SK-N-SH (cell line): ENCODE results near the gene TSEN15. TPM values are rescaled to one million over a fixed set of nuclear protein-coding genes. Genes with fewer than 3 reads are reported as not detected.

Source experiments
- CTCF ChIA-PET: fragments of 300-600, 350-600 bp; formaldehyde crosslinking; extraction: SDS; loops from one replicate; lab custom pipeline; 2021; lab: Yijun Ruan, JAX
- POLR2A ChIA-PET: fragments of 350-600 bp; sonication (Branson Sonifier 250); formaldehyde crosslinking; extraction: SDS; loops from one replicate; lab custom pipeline; 2020; ENCODE audit warnings: antibody characterized with exemption, inconsistent platforms; lab: Yijun Ruan, JAX
- DNase-seq: peaks from one replicate; pipeline ENCODE4 v3.0.0; 2012
- H2AFZ ChIP-seq: fragments of 200-600 bp; sonication (generic); 2 replicates; pipeline ENCODE4 v1.8.1; 2016; ENCODE audit warnings: antibody characterized with exemption, mild to moderate bottlenecking, low read depth
- H3F3A ChIP-seq: fragments of 200-600 bp; sonication (generic); replicated peaks from 2 replicates; pipeline ENCODE3; 2016; ENCODE audit warnings: antibody characterized with exemption, mild to moderate bottlenecking; ENCODE audit not compliant: insufficient read depth
- H3K27ac ChIP-seq, 2 experiments: fragments of 200-500 bp in 1 of 2; fragments of 200-600 bp in 1 of 2; sonication (Bioruptor generic) in 1 of 2; sonication (generic), shearing (Covaris generic) in 1 of 2; 2 replicates each; pipeline versions ENCODE4 v1.5.1 to v1.6.1; 2014 to 2016; ENCODE audit warnings: low read depth in 2 of 2, inconsistent platforms in 1 of 2, low read length in 1 of 2, mild to moderate bottlenecking in 1 of 2, mixed read lengths in 1 of 2
- H3K27me3 ChIP-seq: fragments of 200-600 bp; sonication (generic), shearing (Covaris generic); 2 replicates; pipeline ENCODE4 v1.6.1; 2016; ENCODE audit warnings: mixed run types; ENCODE audit not compliant: insufficient read depth
- H3K36me3 ChIP-seq, 2 experiments: fragments of 200-500 bp in 1 of 2; fragments of 200-600 bp in 1 of 2; sonication (Bioruptor generic) in 1 of 2; sonication (generic) in 1 of 2; replicated peaks in 1 of 2; 2 replicates each; pipeline versions ENCODE3 to v1.5.1; 2014 to 2016; ENCODE audit warnings: low read length in 1 of 2, mild to moderate bottlenecking in 1 of 2; ENCODE audit not compliant: insufficient read depth in 2 of 2, control insufficient read depth in 1 of 2
- H3K4me1 ChIP-seq, 2 experiments: fragments of 200-500 bp in 1 of 2; fragments of 200-600 bp in 1 of 2; sonication (Bioruptor generic) in 1 of 2; sonication (generic), shearing (Covaris generic) in 1 of 2; 2 replicates each; pipeline versions ENCODE4 v1.5.1 to v1.6.1; 2014 to 2016; ENCODE audit warnings: low read depth in 1 of 2, low read length in 1 of 2, mixed run types in 1 of 2; ENCODE audit not compliant: insufficient read depth in 2 of 2, control insufficient read depth in 1 of 2
- H3K4me2 ChIP-seq: fragments of 200-600 bp; sonication (generic), shearing (Covaris generic); 2 replicates; pipeline ENCODE4 v1.6.1; 2017; ENCODE audit warnings: mixed run types
- H3K4me3 ChIP-seq, 2 experiments: fragments of 200-500 bp in 1 of 2; fragments of 200-600 bp in 1 of 2; sonication (Bioruptor generic) in 1 of 2; sonication (generic), shearing (Covaris generic) in 1 of 2; 2 replicates each; pipeline versions ENCODE4 v1.5.1 to v1.8.1; 2014 to 2016; ENCODE audit warnings: low read depth in 2 of 2, inconsistent platforms in 1 of 2, low read length in 1 of 2, mild to moderate bottlenecking in 1 of 2, mixed read lengths in 1 of 2, moderate library complexity in 1 of 2
- H3K79me2 ChIP-seq: fragments of 200-600 bp; sonication (generic); 2 replicates; pipeline ENCODE4 v1.8.1; 2017; ENCODE audit warnings: mild to moderate bottlenecking; ENCODE audit not compliant: insufficient read depth
- H3K9ac ChIP-seq: fragments of 200-600 bp; sonication (generic); 2 replicates; pipeline ENCODE4 v1.6.1; 2017; ENCODE audit warnings: mixed run types
- H3K9me2 ChIP-seq: fragments of 200-600 bp; sonication (generic); 2 replicates; pipeline ENCODE4 v1.6.1; 2017; ENCODE audit warnings: mixed run types
- H3K9me3 ChIP-seq: fragments of 200-600 bp; sonication (generic); 2 replicates; pipeline ENCODE4 v1.6.1; 2017; ENCODE audit warnings: mixed run types, mild to moderate bottlenecking, moderate library complexity
- H4K20me1 ChIP-seq: fragments of 200-600 bp; sonication (generic); 2 replicates; pipeline ENCODE4 v1.6.1; 2017; ENCODE audit warnings: mild to moderate bottlenecking, mixed run types; ENCODE audit not compliant: insufficient read depth
- EZH2phosphoT487 ChIP-seq: fragments of 200-600 bp; sonication (generic); IDR thresholded peaks from 2 replicates; pipeline ENCODE4 v1.6.1; 2017; ENCODE audit warnings: low read depth, mixed run types, mild to moderate bottlenecking, antibody characterized with exemption, moderate library complexity, borderline replicate concordance
- JUND ChIP-seq: IDR thresholded peaks from 2 replicates; pipeline ENCODE4 v1.4.0; 2012
- MEF2A ChIP-seq: IDR thresholded peaks from 2 replicates; pipeline ENCODE4 v1.4.0; 2012; ENCODE audit warnings: low read depth, borderline replicate concordance
- MXI1 ChIP-seq: IDR thresholded peaks from 2 replicates; pipeline ENCODE4 v1.6.1; 2012; ENCODE audit warnings: mild to moderate bottlenecking, low read depth, low read length, improper control_type of control experiment
- NFIC ChIP-seq: IDR thresholded peaks from 2 replicates; pipeline ENCODE4 v1.4.0; 2012; ENCODE audit warnings: borderline replicate concordance
- RAD21 ChIP-seq: IDR thresholded peaks from 2 replicates; pipeline ENCODE4 v1.6.1; 2012; ENCODE audit warnings: mild to moderate bottlenecking, low read length
- RFX5 ChIP-seq: IDR thresholded peaks from 2 replicates; pipeline ENCODE4 v1.6.1; 2012; ENCODE audit warnings: mild to moderate bottlenecking, improper control_type of control experiment, low read length
- RXRA ChIP-seq: IDR thresholded peaks from 2 replicates; pipeline ENCODE4 v1.4.0; 2012; ENCODE audit warnings: low read depth, mild to moderate bottlenecking, borderline replicate concordance
- SIN3A ChIP-seq: IDR thresholded peaks from 2 replicates; pipeline ENCODE4 v1.6.1; 2012; ENCODE audit warnings: low read depth, mild to moderate bottlenecking, low read length, moderate library complexity, borderline replicate concordance
- SMC3 ChIP-seq: IDR thresholded peaks from 2 replicates; pipeline ENCODE4 v1.6.1; 2012; ENCODE audit warnings: low read depth, low read length, improper control_type of control experiment
- TAF1 ChIP-seq: IDR thresholded peaks from 2 replicates; pipeline ENCODE4 v1.6.1; 2012; ENCODE audit warnings: low read depth, mild to moderate bottlenecking, low read length, moderate library complexity, borderline replicate concordance
- TEAD4 ChIP-seq: IDR thresholded peaks from 2 replicates; pipeline ENCODE4 v1.4.0; 2012; ENCODE audit warnings: mild to moderate bottlenecking, borderline replicate concordance; ENCODE audit not compliant: insufficient read depth
- USF2 ChIP-seq: fragments of 150-350 bp; IDR thresholded peaks from 2 replicates; pipeline ENCODE4 v1.6.1; 2017; ENCODE audit warnings: antibody characterized with exemption, low read length, low read depth, borderline replicate concordance
- WGBS: methylation state at CpG from one replicate; pipeline ENCODE4 v1.1.6; 2017; ENCODE audit warnings: low lambda C conversion rate; 5-methylcytosine and 5-hydroxymethylcytosine counted together
- polyA plus RNA-seq, 3 experiments: library from polyadenylated mRNA; depleted of rRNA; stranded (reverse); fragments of >200 nt; gene quantifications; 2 replicates each; pipeline ENCODE4 v1.2.3, GENCODE V29; 2012
- TF ChIP-seq, protein P1 (sequence below): IDR thresholded peaks from 2 replicates; pipeline ENCODE4 v1.4.0; 2012; ENCODE audit warnings: low read depth
- TF ChIP-seq, protein P2 (sequence below): fragments of 150-350 bp; IDR thresholded peaks from 2 replicates; pipeline ENCODE4 v1.6.1; 2016; ENCODE audit warnings: mild to moderate bottlenecking, low read depth, low read length

TSEN15 gene
- polyA plus RNA-seq, 1 of the 3 experiments (the other 2 are of a cell fraction) = 29.0 TPM

GRCh38 chr1:184110272-184111204 is 59.0 kb downstream of the TSEN15 start:
- TF ChIP-seq SMC3 (0 out of 2 replicates have a peak, but pooled peaks have one; percentile 8), NFIC (no peak), MEF2A (no peak), USF2 (no peak), RXRA (no peak), EZH2phosphoT487 (no peak), RAD21 (peak; percentile 11; the same call in 1 of the 2 replicates)
- Histone ChIP-seq H3F3A (no peaks in the 10 kb centered on the region), H3K27ac (no peak overlapping the region), H2AFZ (no peak overlapping the region), H3K79me2 (no peaks in the 10 kb centered on the region), H3K9me2 (no peaks in the 10 kb centered on the region), H3K27me3 (no peaks in the 10 kb centered on the region), H3K9ac (no peak overlapping the region), H3K9me3 (no peaks in the 10 kb centered on the region), H3K4me3 (no peak overlapping the region), H3K4me2 (no peak overlapping the region), H3K36me3 (no peaks in the 10 kb centered on the region), H4K20me1 (no peaks in the 10 kb centered on the region), H3K4me1 (no peaks in the 10 kb centered on the region)
- peak; percentile 11 for DNase-seq
- CTCF ChIA-PET = no interaction called here
- POLR2A ChIA-PET = no interaction called here
- WGBS = 84% methylated on average over 10 of the region's 11 CpGs

- TF ChIP-seq RFX5 (no peak), TEAD4 (no peak), TAF1 (no peak), SIN3A (no peak), JUND (no peak), MXI1 (no peak)
- TF ChIP-seq, protein P1, sequence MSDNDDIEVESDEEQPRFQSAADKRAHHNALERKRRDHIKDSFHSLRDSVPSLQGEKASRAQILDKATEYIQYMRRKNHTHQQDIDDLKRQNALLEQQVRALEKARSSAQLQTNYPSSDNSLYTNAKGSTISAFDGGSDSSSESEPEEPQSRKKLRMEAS = no peak
- TF ChIP-seq, protein P2, sequence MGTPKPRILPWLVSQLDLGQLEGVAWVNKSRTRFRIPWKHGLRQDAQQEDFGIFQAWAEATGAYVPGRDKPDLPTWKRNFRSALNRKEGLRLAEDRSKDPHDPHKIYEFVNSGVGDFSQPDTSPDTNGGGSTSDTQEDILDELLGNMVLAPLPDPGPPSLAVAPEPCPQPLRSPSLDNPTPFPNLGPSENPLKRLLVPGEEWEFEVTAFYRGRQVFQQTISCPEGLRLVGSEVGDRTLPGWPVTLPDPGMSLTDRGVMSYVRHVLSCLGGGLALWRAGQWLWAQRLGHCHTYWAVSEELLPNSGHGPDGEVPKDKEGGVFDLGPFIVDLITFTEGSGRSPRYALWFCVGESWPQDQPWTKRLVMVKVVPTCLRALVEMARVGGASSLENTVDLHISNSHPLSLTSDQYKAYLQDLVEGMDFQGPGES = no peak
- TF ChIP-seq, all 33 proteins: peak for 0
- no peak for DNase-seq
- H3K9me2 ChIP-seq = no peaks in the 10 kb centered on the region
- CTCF ChIA-PET = interaction anchor here (0.5 to 1.0 kb wide), 2 partner anchors 26 to 39 kb away, joined by 3 read pairs; no protein-coding TSS in a partner anchor
- no peaks in the 10 kb centered on the region for H3K4me1 ChIP-seq
- no peak overlapping the region for H3K4me3 ChIP-seq
- H2AFZ ChIP-seq = no peak overlapping the region
- no peak overlapping the region for H3K27ac ChIP-seq
- 83% methylated on average over 2 of the region's 2 CpGs for WGBS
- H3K9ac ChIP-seq = no peak overlapping the region
- no peaks in the 10 kb centered on the region for H4K20me1 ChIP-seq
- H3F3A ChIP-seq = no peaks in the 10 kb centered on the region
- H3K9me3 ChIP-seq = no peaks in the 10 kb centered on the region
- no peak overlapping the region for H3K4me2 ChIP-seq
- no peaks in the 10 kb centered on the region for H3K79me2 ChIP-seq
- POLR2A ChIA-PET = no interaction called here
- H3K36me3 ChIP-seq = no peaks in the 10 kb centered on the region
- no peaks in the 10 kb centered on the region for H3K27me3 ChIP-seq
These were observed 60.8 kb downstream of the TSEN15 start for GRCh38 chr1:184112176-184112948.
